Measurements from ENCODE around the gene CDK2AP2. TPM values are rescaled to one million over a fixed set of nuclear protein-coding genes. Genes with fewer than 3 reads are reported as not detected.

The CDK2AP2 gene
- total RNA-seq, 2 donors from 2014 or later: 91.6 to 142 TPM

DNA sequence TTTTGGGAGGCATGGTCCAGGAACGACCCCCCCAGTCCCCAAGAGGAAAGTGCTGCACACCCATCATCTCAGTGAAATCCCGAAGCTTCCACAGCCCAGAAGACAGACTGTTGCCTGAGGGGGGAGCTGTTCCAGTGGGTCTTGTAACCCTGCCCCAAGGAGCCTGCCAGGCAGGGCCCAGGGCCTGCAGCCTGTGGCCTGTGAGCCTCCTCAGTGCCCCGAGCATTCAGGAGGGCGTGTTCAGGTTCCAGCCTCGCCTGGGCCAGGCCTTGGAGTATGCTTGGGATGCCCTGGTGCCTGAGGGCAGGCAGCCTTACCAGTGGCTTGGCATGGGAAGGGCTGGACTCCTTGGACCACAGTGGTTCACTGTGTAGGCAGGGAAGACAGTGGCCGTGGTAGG, 33.2 kb upstream of the CDK2AP2 start:
- Histone ChIP-seq H3K4me1 (peaks cover 3% of the 10 kb centered on the region), H3K9me3 (no peaks in the 10 kb centered on the region), H3K27ac (no peak overlapping the region), H3K27me3 (no peaks in the 10 kb centered on the region), H3K9ac (ENCODE audit: low read depth in 2 of 2, low read length in 2 of 2) (no peak overlapping the region), H3K4me3 (no peak overlapping the region), H3K36me3 (no peaks in the 10 kb centered on the region)
- TF ChIP-seq, protein P1, sequence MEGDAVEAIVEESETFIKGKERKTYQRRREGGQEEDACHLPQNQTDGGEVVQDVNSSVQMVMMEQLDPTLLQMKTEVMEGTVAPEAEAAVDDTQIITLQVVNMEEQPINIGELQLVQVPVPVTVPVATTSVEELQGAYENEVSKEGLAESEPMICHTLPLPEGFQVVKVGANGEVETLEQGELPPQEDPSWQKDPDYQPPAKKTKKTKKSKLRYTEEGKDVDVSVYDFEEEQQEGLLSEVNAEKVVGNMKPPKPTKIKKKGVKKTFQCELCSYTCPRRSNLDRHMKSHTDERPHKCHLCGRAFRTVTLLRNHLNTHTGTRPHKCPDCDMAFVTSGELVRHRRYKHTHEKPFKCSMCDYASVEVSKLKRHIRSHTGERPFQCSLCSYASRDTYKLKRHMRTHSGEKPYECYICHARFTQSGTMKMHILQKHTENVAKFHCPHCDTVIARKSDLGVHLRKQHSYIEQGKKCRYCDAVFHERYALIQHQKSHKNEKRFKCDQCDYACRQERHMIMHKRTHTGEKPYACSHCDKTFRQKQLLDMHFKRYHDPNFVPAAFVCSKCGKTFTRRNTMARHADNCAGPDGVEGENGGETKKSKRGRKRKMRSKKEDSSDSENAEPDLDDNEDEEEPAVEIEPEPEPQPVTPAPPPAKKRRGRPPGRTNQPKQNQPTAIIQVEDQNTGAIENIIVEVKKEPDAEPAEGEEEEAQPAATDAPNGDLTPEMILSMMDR (IDR thresholded peaks at IDR 0.05): no peak
- no peak for DNase-seq
- intact Hi-C loops (cut with DNase I): no loop called here

GRCh38 chr11:67539550-67539949, 31.6 kb upstream of the CDK2AP2 start:
- Histone ChIP-seq H3K9ac (ENCODE audit: low read depth in 2 of 2, low read length in 2 of 2) (no peak overlapping the region), H3K4me1 (peaks cover 3% of the 10 kb centered on the region), H3K27ac (no peak overlapping the region), H3K9me3 (no peaks in the 10 kb centered on the region), H3K27me3 (no peaks in the 10 kb centered on the region), H3K36me3 (no peaks in the 10 kb centered on the region), H3K4me3 (no peak overlapping the region)
- TF ChIP-seq, protein P1 (IDR thresholded peaks at IDR 0.05): no peak
- no peak for DNase-seq
- intact Hi-C loops (cut with DNase I): no loop called here

DNA sequence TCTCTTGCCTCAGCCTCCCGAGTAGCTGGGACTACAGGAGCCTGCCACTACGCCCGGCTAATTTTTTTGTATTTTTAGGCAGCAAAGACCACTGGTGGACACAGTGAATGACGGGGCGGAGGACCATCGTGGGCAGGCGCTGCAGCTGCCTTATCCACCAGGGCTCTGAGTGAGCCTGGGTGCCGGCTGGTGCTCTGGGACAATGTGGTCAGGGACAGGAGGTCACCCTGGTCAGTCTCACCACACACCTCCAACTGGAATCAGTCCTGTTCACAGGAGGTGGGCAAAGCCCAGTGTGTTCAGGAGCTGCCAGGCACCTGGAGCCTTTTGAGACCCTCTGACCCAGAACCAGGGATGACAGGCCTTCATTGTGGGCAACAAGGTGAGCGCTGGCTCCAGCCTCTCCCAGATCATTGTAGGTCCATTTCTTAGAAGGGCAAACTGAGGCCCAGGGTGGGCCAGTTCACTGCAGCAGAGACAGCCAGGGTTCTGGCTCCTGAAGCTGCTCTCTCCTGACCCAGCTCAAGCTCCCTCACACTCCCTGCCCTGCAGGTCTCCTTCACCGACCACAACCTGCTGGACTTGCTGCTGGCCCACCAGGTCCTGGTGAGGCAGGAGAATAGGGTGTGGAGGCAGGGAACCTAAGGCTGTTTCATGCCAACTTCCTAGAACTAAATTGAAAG, 31.0 kb upstream of the CDK2AP2 start:
- no peak overlapping the region for H3K9ac ChIP-seq (ENCODE audit: low read depth in 2 of 2, low read length in 2 of 2)
- no peak overlapping the region for H3K4me3 ChIP-seq
- no peaks in the 10 kb centered on the region for H3K9me3 ChIP-seq
- H3K27ac ChIP-seq: no peak overlapping the region
- TF ChIP-seq, protein P1 (IDR thresholded peaks at IDR 0.05): no peak
- H3K27me3 ChIP-seq: no peaks in the 10 kb centered on the region
- H3K36me3 ChIP-seq: no peaks in the 10 kb centered on the region
- intact Hi-C loops (cut with DNase I): no loop called here
- H3K4me1 ChIP-seq: peaks cover under 1% of the 10 kb centered on the region
- no peak for DNase-seq

GRCh38 chr11:67538306-67538705, 30.3 kb upstream of the CDK2AP2 start:
- H3K4me1 ChIP-seq: no peaks in the 10 kb centered on the region

GRCh38 chr11:67535561-67535960, 27.6 kb upstream of the CDK2AP2 start:
- TF ChIP-seq, protein P1 (IDR thresholded peaks at IDR 0.05): no peak
- no peak overlapping the region for H3K9ac ChIP-seq (ENCODE audit: low read depth in 2 of 2, low read length in 2 of 2)
- peak overlapping the region; percentile 49 for H3K27ac ChIP-seq
- H3K4me3 ChIP-seq: no peak overlapping the region
- H3K27me3 ChIP-seq: no peaks in the 10 kb centered on the region
- no peaks in the 10 kb centered on the region for H3K9me3 ChIP-seq
- no peak for DNase-seq
- H3K36me3 ChIP-seq: no peaks in the 10 kb centered on the region
- intact Hi-C loops (cut with DNase I): no loop called here
- H3K4me1 ChIP-seq: no peaks in the 10 kb centered on the region

More at GRCh38 chr11:67538306-67538705, 30.3 kb upstream of the CDK2AP2 start:
- H3K9ac ChIP-seq (ENCODE audit: low read depth in 2 of 2, low read length in 2 of 2): no peak overlapping the region
- TF ChIP-seq, protein P1 (IDR thresholded peaks at IDR 0.05): no peak
- H3K27ac ChIP-seq: no peak overlapping the region
- DNase-seq: no peak
- no peaks in the 10 kb centered on the region for H3K36me3 ChIP-seq
- no peaks in the 10 kb centered on the region for H3K9me3 ChIP-seq
- no peak overlapping the region for H3K4me3 ChIP-seq
- H3K27me3 ChIP-seq: no peaks in the 10 kb centered on the region
- intact Hi-C loops (cut with DNase I): no loop called here

Measured in colonic mucosa (tissue), 4 donors.